GM19328 (cell line): ENCODE results near the gene KANSL1L.
"Not testable (repeated sequence)": the region's sequence is repeated elsewhere in the genome, so short reads cannot be mapped to it uniquely, and the experiment has no call there.

Experiments used
- ATAC-seq: cut with Tn5 transposase; IDR thresholded peaks from one replicate; pipeline ENCODE4 v1.9.1; 2021; ENCODE audit warnings: mild to moderate bottlenecking, moderate library complexity; ENCODE audit not compliant: unreplicated experiment

The KANSL1L gene

DNA sequence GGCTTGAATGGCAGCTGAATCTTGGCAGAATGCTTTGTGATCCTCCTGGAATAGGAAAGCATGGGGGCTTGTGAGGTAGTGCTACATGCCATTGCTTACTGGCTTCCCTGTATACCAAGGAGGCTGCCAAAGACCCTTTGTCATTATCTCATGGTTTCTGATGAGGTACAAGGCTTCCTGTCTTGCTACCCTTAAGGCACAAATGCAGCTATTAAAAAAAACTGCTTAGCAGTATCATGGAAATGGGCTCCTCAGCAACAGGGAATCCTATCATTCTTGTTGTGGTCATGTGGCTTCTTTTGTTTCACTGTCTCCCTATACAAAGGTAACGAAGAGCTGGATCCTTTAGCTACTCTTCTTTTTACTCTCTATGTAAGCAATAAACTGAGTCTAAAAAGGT lies 6.6 kb upstream of the KANSL1L start:
- no peak for ATAC-seq

- not testable (repeated sequence) for ATAC-seq
These were observed 5.9 kb upstream of the KANSL1L start for GRCh38 chr2:210177115-210177514.

- no peak for ATAC-seq
These were observed 2.9 kb upstream of the KANSL1L start for GRCh38 chr2:210174086-210174485.

GRCh38 chr2:210172219-210172575 lies 988 bp upstream of the KANSL1L start:
- ATAC-seq: no peak

- peak; percentile 66 for ATAC-seq
These were observed 534 bp downstream of the KANSL1L start for GRCh38 chr2:210170446-210171303.

- ATAC-seq: no peak
These were observed 1.1 kb downstream of the KANSL1L start for GRCh38 chr2:210170196-210170445.

DNA sequence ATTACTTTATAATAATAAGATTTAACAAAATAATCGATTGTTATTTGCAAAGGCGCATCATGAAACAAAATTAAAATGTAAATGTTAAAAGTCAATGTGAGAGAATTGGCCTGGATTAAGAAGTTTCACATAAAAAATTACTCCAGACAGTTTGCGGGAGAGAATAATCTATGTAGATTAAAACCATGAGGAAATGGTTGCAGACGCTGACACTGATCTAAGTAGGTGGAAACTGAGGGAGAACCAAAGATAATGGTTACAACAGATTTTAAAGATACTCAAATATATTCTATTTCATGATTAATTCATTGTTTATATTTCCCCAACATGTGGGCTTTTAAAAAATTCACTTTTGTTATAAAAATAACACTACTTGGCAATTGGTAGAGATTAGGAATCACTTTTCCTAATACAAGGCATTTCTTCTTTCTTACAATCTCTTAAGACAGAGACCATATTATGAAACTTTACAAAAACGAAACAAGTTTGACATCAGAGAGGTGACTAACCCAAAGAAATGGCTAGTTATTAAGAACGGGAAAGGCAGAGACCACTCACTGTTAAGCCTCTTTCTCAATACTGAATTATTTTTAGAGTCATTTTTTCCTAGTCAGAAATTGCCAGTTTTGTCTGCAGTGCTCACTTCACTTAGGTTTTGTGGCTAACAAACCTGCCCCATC lies 1.6 kb downstream of the KANSL1L start:
- ATAC-seq: no peak

DNA sequence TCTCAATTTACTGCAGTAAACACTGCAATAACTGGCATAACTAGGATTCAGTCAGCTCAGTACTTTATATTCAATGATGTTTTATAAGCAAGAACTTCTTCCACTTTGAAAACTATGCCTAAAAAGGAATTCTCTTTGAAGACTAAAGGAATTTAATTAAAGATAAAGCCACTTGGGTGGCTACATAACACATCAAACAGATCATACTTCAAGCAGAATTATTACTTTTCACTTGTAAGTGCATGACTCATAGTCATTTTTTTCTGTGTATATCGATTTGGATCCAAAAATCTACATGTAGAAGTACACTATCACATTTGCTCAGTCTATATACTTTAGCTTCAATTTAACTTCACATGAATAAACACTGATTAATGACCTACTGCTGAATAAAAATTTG lies 4.0 kb downstream of the KANSL1L start:
- no peak for ATAC-seq

- no peak for ATAC-seq
These were observed 8.6 kb downstream of the KANSL1L start for GRCh38 chr2:210162466-210163124.

GRCh38 chr2:210159059-210159458 lies 12.2 kb downstream of the KANSL1L start:
- no peak for ATAC-seq

- no peak for ATAC-seq
These were observed 13.0 kb downstream of the KANSL1L start for GRCh38 chr2:210158236-210158635.

GRCh38 chr2:210157526-210157925 lies 13.7 kb downstream of the KANSL1L start:
- no peak for ATAC-seq

DNA sequence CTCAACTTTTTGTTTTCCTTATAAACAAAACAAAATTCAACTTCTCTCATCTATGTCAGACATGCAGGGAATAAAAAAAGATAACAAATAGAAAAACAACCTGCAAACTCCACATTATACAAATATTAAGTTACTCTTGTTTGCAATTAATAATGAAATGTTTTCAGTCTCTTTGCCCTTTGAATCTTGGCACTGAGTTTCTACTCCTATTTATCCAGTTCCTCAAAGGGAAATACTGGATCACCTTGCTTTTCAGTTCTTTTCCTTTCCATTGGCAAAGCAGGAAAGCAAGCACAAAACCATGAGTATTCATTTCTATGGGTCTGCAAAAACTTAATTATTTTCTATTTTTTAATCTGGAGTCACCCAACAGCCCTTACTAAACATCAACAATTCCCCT lies 23.6 kb downstream of the KANSL1L start:
- ATAC-seq: no peak

DNA sequence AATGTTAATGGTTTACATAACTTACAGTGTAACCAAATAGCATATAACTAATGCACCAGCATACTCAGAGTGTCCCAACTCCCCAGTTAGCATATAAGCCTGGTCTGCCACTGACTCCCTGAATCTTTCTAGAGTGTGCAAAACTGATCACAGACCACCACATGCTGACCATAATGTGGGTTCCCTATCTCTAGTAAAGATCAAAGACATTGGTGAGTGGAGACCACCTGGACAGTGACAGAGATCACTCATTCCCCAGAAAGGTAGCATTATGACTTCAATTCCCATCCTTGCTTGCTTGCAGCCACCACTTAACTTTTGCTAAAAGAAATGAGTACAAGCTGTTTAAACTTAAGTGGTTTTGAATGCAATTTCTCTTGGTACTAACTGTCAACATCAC lies 39.0 kb downstream of the KANSL1L start:
- ATAC-seq: no peak

GRCh38 chr2:210128961-210129360 lies 42.2 kb downstream of the KANSL1L start:
- no peak for ATAC-seq

DNA sequence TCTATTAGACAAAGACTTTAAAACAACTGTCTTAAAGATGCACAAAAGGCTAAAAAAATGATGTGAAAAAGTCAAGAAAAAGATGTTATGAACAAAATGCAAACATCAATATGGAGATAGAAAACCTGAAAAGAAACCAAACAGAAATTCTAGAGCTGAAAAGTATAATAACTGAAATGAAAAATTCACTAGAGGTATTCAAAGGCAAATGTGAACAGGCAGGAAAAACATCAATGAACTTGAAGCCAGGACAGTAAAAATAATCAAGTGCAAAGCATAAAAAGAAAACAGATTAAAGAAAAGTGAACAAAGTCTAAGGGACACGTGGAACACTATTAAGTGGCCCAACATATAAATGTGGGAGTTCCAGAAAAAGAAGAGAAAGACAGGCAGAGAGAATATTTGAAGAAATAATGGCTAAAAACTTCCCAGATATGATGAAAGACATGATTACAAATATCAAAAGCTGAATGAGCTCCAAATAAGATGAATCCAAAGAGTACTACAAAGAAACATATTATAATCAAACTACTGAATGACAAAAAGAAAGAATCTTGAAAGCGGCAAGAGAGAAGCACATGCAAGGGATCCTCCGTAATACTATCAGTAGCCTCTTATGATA lies 57.5 kb downstream of the KANSL1L start:
- no peak for ATAC-seq

DNA sequence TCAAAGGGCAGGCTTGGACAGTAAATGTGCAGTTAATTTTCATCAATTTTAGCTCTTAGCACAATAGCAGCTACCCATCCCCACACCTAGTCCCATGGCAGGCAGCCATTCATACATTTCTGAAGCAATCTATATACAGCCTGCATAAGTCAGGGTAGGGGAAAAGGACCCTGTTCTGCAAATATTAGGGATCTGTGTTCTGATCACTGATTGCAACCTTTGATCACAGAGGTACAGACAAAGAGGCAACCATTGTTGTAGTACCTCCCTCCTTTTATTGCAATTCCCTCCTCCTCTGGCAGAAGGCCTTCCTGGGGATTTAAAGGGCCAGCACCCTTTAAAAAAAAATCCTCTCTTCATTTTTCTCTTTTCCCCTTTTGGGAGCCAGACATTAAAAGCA lies 58.3 kb downstream of the KANSL1L start:
- ATAC-seq: no peak

- no peak for ATAC-seq
These were observed 71.3 kb downstream of the KANSL1L start for GRCh38 chr2:210099940-210100339.

DNA sequence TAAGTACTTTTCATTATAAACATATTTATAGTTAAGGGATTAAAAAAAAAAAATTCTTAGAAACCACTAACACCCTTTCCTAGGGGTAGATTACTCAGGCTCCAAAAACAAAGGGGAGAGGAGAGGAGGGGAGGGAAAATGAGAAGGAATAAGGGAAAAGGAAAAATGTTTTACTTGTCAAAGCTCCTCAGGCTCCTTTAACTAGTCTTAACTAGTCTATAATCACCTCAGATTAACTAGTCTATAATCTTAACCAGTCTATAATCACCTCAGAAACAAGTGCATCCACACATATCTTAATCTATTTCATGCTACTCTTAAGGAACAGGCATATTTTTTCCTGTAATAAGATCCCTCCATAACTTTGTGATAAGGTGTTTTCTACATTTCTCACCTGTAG lies 76.4 kb downstream of the KANSL1L start:
- ATAC-seq: no peak

- no peak for ATAC-seq
These were observed 78.4 kb downstream of the KANSL1L start for GRCh38 chr2:210092791-210093190.

DNA sequence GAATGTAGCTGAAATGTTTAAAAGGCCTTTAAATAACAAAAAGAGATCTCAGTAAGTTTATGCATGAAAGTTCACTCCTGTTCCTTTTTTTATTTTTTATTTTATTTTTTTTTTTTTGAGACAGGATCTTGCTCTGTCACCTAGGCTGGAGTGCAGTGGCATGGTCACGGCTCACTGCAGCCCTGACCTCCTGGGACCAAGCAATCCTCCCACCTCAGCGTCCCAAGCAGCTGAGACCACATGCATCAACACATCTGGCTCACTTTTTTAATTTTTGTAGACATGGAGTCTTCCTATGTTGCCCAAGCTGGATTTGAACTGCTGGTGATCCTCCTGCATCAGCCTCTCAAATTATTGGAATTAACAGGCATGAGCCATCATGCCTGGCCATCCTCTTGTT lies 84.3 kb downstream of the KANSL1L start:
- no peak for ATAC-seq

GRCh38 chr2:210086292-210086691 lies 84.9 kb downstream of the KANSL1L start:
- ATAC-seq: no peak
